SJCRH30 (cell line): Measurements from ENCODE around the gene MKRN2OS. TPM values are rescaled to one million over a fixed set of nuclear protein-coding genes. Genes with fewer than 3 reads are reported as not detected.
"Not testable (repeated sequence)": the region's sequence is repeated elsewhere in the genome, so short reads cannot be mapped to it uniquely, and the experiment has no call there.

Experiments
- DNase-seq, 2 experiments: peaks; one replicate each; pipeline ENCODE4 v3.0.0-alpha.2; 2015 to 2020
- H3K27ac ChIP-seq: fragments of 250-450 bp; sonication (Bioruptor Pico); 2 replicates; pipeline ENCODE4 v1.5.1; 2020; ENCODE audit warnings: mild to moderate bottlenecking, moderate library complexity
- H3K27me3 ChIP-seq: fragments of 250-450 bp; sonication (Bioruptor Pico); 2 replicates; pipeline ENCODE4 v1.5.1; 2020; ENCODE audit warnings: mild to moderate bottlenecking, moderate library complexity
- H3K36me3 ChIP-seq: fragments of 250-450 bp; sonication (Bioruptor Pico); 2 replicates; pipeline ENCODE4 v1.5.1; 2020; ENCODE audit warnings: mild to moderate bottlenecking, moderate library complexity
- H3K4me1 ChIP-seq: fragments of 250-450 bp; sonication (Bioruptor Pico); 2 replicates; pipeline ENCODE4 v1.5.1; 2020; ENCODE audit warnings: mild to moderate bottlenecking, moderate library complexity
- H3K4me3 ChIP-seq: fragments of 250-450 bp; sonication (Bioruptor Pico); 2 replicates; pipeline ENCODE4 v1.5.1; 2020; ENCODE audit warnings: mild to moderate bottlenecking, moderate library complexity
- H3K9me3 ChIP-seq: fragments of 250-450 bp; sonication (Bioruptor Pico); replicated peaks from 2 replicates; pipeline ENCODE4 v1.5.1; 2020; ENCODE audit warnings: mild to moderate bottlenecking, moderate library complexity
- total RNA-seq: library from RNA; depleted of rRNA; stranded (reverse); fragments of >200 nt; shearing (Covaris generic); gene quantifications from 2 replicates; pipeline ENCODE4 v1.2.3, GENCODE V29; 2014

Gene MKRN2OS
- total RNA-seq, 1 experiment from 2014 or later: not detected

- Histone ChIP-seq H3K4me3 (peak overlapping the region; percentile 88), H3K27ac (peak overlapping the region; percentile 34; the same call in 1 of the 2 replicates), H3K9me3 (no peaks in the 10 kb centered on the region), H3K4me1 (peaks cover 15% of the 10 kb centered on the region), H3K36me3 (no peaks in the 10 kb centered on the region), H3K27me3 (no peaks in the 10 kb centered on the region)
- DNase-seq: no peak
Measured at GRCh38 chr3:12556314-12556689, 11.0 kb upstream of the MKRN2OS start.

DNA sequence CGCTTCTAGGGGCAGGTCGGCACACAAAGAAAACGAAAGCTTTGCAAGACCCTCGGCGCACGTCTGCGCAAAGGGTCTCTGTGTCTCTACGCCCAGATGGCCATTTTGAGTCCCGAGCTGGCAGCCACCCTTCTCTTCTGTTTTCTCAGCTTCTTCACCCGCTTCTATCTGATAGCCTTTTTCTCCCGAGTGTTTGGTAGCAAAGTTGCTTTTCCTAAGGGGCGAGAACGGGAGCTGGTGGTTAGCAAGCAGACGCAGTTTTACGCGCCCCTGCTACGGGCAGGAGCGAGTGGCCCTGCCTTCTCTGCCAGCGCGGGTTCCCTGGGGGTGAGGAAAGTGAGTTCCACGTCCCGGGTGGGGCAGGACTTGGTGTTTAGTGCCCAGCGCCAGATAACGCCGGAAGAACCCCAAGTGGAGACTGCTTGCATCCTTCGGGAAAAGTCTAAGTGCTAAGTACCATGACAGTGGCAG, 8.7 kb upstream of the MKRN2OS start:
- Histone ChIP-seq H3K4me1 (peaks cover 10% of the 10 kb centered on the region), H3K27ac (peak overlapping the region; percentile 56), H3K27me3 (no peaks in the 10 kb centered on the region), H3K9me3 (no peaks in the 10 kb centered on the region), H3K36me3 (no peaks in the 10 kb centered on the region), H3K4me3 (peak overlapping the region; percentile 74)
- DNase-seq: peak; percentile 55 to 70

- H3K27me3 ChIP-seq: no peaks in the 10 kb centered on the region
- no peak overlapping the region for H3K4me3 ChIP-seq
Measured at GRCh38 chr3:12549971-12550760, 4.9 kb upstream of the MKRN2OS start.

GRCh38 chr3:12544652-12545472, 437 bp downstream of the MKRN2OS start:
- Histone ChIP-seq H3K27ac (no peak overlapping the region), H3K4me3 (no peak overlapping the region), H3K9me3 (no peaks in the 10 kb centered on the region), H3K36me3 (no peaks in the 10 kb centered on the region), H3K27me3 (no peaks in the 10 kb centered on the region), H3K4me1 (0 out of 2 replicates have a peak, but pooled peaks cover 5% of the 10 kb centered on the region)
- peak in 1 of 2 experiments; percentile 17 for DNase-seq

More at GRCh38 chr3:12549971-12550760, 4.9 kb upstream of the MKRN2OS start:
- no peak for DNase-seq
- H3K27ac ChIP-seq: no peak overlapping the region
- H3K4me1 ChIP-seq: 0 out of 2 replicates have a peak, but pooled peaks cover 2% of the 10 kb centered on the region
- H3K36me3 ChIP-seq: no peaks in the 10 kb centered on the region
- no peaks in the 10 kb centered on the region for H3K9me3 ChIP-seq

DNA sequence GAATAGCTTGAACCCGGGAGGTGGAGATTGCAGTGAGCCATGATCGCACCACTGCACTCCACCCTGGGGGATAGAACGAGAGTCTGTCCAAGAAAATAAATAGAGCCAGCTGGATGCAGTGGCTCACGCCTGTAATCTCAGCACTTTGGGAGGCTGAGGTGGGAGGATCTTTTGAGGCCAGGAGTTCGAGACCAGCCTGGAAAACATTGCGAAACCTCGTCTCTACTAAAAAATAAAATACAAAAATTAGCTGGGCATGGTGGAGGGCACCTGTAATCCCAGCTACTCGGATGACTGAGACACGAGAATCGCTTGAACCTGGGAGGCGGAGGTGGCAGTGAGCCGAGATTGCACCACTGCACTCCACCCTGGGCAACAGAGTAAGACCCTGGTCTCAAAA, 1.8 kb downstream of the MKRN2OS start:
- not testable (repeated sequence) for H3K9me3 ChIP-seq, H3K27ac ChIP-seq, DNase-seq, H3K4me3 ChIP-seq, H3K27me3 ChIP-seq, H3K4me1 ChIP-seq, H3K36me3 ChIP-seq

- no peak for DNase-seq
- 0 out of 2 replicates have a peak, but pooled peaks cover 5% of the 10 kb centered on the region for H3K4me1 ChIP-seq
- no peaks in the 10 kb centered on the region for H3K27me3 ChIP-seq
- no peaks in the 10 kb centered on the region for H3K9me3 ChIP-seq
- no peak overlapping the region for H3K27ac ChIP-seq
- no peak overlapping the region for H3K4me3 ChIP-seq
- no peaks in the 10 kb centered on the region for H3K36me3 ChIP-seq
Measured at GRCh38 chr3:12541625-12542024, 3.7 kb downstream of the MKRN2OS start.

- no peaks in the 10 kb centered on the region for H3K27me3 ChIP-seq
- H3K4me3 ChIP-seq: no peak overlapping the region
- no peaks in the 10 kb centered on the region; the same call in 1 of the 2 replicates for H3K36me3 ChIP-seq
- no peaks in the 10 kb centered on the region for H3K4me1 ChIP-seq
- H3K27ac ChIP-seq: no peak overlapping the region
- DNase-seq: no peak
- H3K9me3 ChIP-seq: no peaks in the 10 kb centered on the region
Measured at GRCh38 chr3:12536423-12536822, 8.9 kb downstream of the MKRN2OS start.

- DNase-seq: no peak
- Histone ChIP-seq H3K36me3 (no peaks in the 10 kb centered on the region; the same call in 1 of the 2 replicates), H3K9me3 (no peaks in the 10 kb centered on the region), H3K27ac (no peak overlapping the region), H3K27me3 (no peaks in the 10 kb centered on the region), H3K4me1 (no peaks in the 10 kb centered on the region), H3K4me3 (no peak overlapping the region)
Measured at GRCh38 chr3:12532182-12532581, 13.1 kb downstream of the MKRN2OS start.

DNA sequence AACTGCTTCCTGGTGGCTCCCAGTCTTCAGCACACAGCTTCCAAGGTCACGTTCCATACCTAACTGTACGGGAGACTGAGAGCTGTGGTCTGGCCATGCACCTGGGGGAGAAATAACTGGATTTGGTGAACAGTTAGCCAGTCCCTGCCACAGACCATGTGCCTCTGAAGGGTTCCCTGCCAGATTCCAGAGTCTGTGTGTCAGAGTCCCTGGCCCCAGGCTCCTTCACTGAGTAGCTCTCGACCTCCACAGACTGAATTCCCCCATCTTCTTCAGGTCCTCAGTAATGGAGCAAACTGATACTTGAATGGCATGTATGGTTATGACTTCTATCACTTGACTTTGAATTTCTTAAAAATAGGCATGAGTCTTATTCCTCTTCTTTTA, 17.5 kb downstream of the MKRN2OS start:
- no peak overlapping the region for H3K27ac ChIP-seq
- no peak for DNase-seq
- no peak overlapping the region for H3K4me3 ChIP-seq
- no peaks in the 10 kb centered on the region for H3K9me3 ChIP-seq
- no peaks in the 10 kb centered on the region for H3K27me3 ChIP-seq
- H3K4me1 ChIP-seq: no peaks in the 10 kb centered on the region
- no peaks in the 10 kb centered on the region; the same call in 1 of the 2 replicates for H3K36me3 ChIP-seq

GRCh38 chr3:12522721-12523120, 22.6 kb downstream of the MKRN2OS start:
- no peak overlapping the region for H3K4me3 ChIP-seq
- no peaks in the 10 kb centered on the region for H3K4me1 ChIP-seq
- peaks cover 3% of the 10 kb centered on the region; the same call in 1 of the 2 replicates for H3K36me3 ChIP-seq
- no peaks in the 10 kb centered on the region for H3K9me3 ChIP-seq
- H3K27ac ChIP-seq: no peak overlapping the region
- no peak for DNase-seq
- no peaks in the 10 kb centered on the region for H3K27me3 ChIP-seq

GRCh38 chr3:12521010-12521409, 24.3 kb downstream of the MKRN2OS start:
- no peaks in the 10 kb centered on the region for H3K9me3 ChIP-seq
- H3K4me1 ChIP-seq: no peaks in the 10 kb centered on the region
- H3K36me3 ChIP-seq: peaks cover 3% of the 10 kb centered on the region; the same call in 1 of the 2 replicates
- H3K27me3 ChIP-seq: no peaks in the 10 kb centered on the region
- DNase-seq: no peak
- no peak overlapping the region for H3K27ac ChIP-seq
- no peak overlapping the region for H3K4me3 ChIP-seq

DNA sequence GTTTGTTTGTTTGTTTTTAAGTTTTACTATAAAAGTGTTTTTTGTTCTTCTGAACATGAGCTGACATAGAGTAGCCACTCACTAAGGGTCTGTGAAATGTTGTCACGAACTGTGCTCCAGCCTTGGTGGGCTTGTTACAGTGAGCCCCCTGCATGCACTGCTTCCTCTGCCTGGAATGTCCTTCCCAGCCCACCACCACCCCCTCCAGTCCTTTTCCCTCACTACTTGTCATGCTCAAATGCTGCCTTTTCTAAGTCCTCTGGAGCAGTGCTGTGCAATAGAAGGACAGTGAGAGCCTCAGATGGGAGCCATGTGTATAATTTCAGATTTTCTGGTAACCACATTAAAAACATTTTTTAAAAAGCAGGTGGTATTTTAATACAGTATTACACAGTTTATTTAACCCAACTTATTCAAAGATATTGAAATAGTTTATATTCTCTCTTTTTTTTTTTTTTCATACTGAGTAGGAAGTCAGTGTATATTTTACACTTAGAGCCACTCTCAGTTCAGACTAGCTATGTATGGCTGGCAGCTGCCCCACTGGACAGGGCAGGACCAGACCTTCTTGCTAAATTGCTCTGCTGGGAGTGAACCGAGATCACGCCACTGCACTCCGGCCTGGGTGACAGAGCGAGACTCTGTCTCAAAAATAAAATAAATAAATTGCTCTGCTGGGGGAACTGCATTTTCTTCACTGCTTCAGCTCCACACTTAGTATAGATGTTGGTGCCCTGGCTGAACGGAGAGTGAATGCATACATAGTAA, 26.9 kb downstream of the MKRN2OS start:
- Histone ChIP-seq H3K27me3 (no peaks in the 10 kb centered on the region), H3K4me1 (no peaks in the 10 kb centered on the region), H3K36me3 (peaks cover 3% of the 10 kb centered on the region; the same call in 1 of the 2 replicates), H3K27ac (no peak overlapping the region), H3K9me3 (no peaks in the 10 kb centered on the region), H3K4me3 (no peak overlapping the region)
- DNase-seq: no peak

DNA sequence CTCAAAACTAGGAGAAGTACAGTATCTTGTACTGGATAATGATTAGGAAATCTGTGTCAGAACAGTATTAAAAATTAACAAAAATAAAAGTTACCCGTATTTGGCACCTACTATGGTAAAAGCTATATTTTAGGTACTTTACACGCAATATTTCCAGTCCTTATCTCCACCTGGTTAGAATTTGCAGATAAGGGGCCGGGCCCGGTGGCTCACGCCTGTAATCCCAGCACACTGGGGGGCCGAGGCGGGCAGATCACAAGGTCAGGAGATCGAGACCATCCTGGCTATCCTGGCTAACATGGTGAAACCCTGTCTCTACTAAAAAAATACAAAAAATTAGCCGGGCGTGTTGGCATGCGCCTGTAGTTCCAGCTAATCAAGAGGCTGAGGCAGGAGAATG, 28.4 kb downstream of the MKRN2OS start:
- Histone ChIP-seq H3K4me3 (no peak overlapping the region), H3K36me3 (peaks cover 3% of the 10 kb centered on the region; the same call in 1 of the 2 replicates)

GRCh38 chr3:12515631-12516030, 29.7 kb downstream of the MKRN2OS start:
- no peak overlapping the region for H3K4me3 ChIP-seq
- no peaks in the 10 kb centered on the region for H3K27me3 ChIP-seq
- no peak for DNase-seq
- no peaks in the 10 kb centered on the region for H3K4me1 ChIP-seq
- H3K27ac ChIP-seq: no peak overlapping the region
- H3K36me3 ChIP-seq: no peaks in the 10 kb centered on the region
- H3K9me3 ChIP-seq: no peaks in the 10 kb centered on the region

More for the DNA sequence above, 28.4 kb downstream of the MKRN2OS start:
- Histone ChIP-seq H3K27ac (no peak overlapping the region), H3K9me3 (no peaks in the 10 kb centered on the region), H3K4me1 (no peaks in the 10 kb centered on the region), H3K27me3 (no peaks in the 10 kb centered on the region)
- DNase-seq: no peak
